HepG2 (cell line): ENCODE results near the gene KAZN. TPM values are rescaled to one million over a fixed set of nuclear protein-coding genes. Genes with fewer than 3 reads are reported as not detected.
A peak's percentile ranks its signal among the peaks of the same experiment; 100 is the strongest.

Experiments used
- ATF4 ChIP-seq, 2 experiments: fragments of 450-650 bp in 1 of 2; sonication (generic) in 1 of 2; formaldehyde crosslinking; IDR thresholded peaks; 2 replicates each; pipeline versions ENCODE4 v1.5.0 to v1.8.0; 2020 to 2022; ENCODE audit warnings: mild to moderate bottlenecking in 1 of 2, missing genetic modification reagents in 1 of 2
- BRF2 ChIP-seq: sonication (generic); formaldehyde crosslinking; IDR thresholded peaks from 2 replicates; pipeline ENCODE4 v1.8.1; 2022; ENCODE audit warnings: mild to moderate bottlenecking, missing genetic modification reagents
- CREM ChIP-seq, 2 experiments: sonication (generic) in 1 of 2; formaldehyde crosslinking in 1 of 2; IDR thresholded peaks; 2 replicates each; pipeline versions ENCODE4 v1.4.0 to v1.6.1; 2016 to 2020; ENCODE audit warnings: antibody characterized with exemption in 1 of 2, mild to moderate bottlenecking in 1 of 2, missing genetic modification reagents in 1 of 2
- EEA1 ChIP-seq: sonication (generic); formaldehyde crosslinking; IDR thresholded peaks from 2 replicates; pipeline ENCODE4 v1.5.1; 2020; ENCODE audit warnings: mild to moderate bottlenecking, missing genetic modification reagents, borderline replicate concordance
- HBP1 ChIP-seq: IDR thresholded peaks from 2 replicates; pipeline ENCODE4 v1.6.1; 2016; ENCODE audit warnings: low read depth, control low read depth
- HNF1B ChIP-seq: sonication (generic); formaldehyde crosslinking; IDR thresholded peaks from 2 replicates; pipeline ENCODE4 v1.5.1; 2020; ENCODE audit warnings: mild to moderate bottlenecking, moderate library complexity, missing genetic modification reagents
- HOXD1 ChIP-seq: sonication (generic); formaldehyde crosslinking; IDR thresholded peaks from 2 replicates; pipeline ENCODE4 v1.5.0; 2020; ENCODE audit warnings: missing genetic modification reagents
- MTA1 ChIP-seq: sonication (generic); formaldehyde crosslinking; IDR thresholded peaks from 2 replicates; pipeline ENCODE4 v1.4.0; 2020; ENCODE audit warnings: missing genetic modification reagents, mild to moderate bottlenecking, borderline replicate concordance
- MTF2 ChIP-seq: sonication (generic); formaldehyde crosslinking; IDR thresholded peaks from 2 replicates; pipeline ENCODE4 v1.5.0; 2020; ENCODE audit warnings: missing genetic modification reagents, borderline replicate concordance
- MXI1 ChIP-seq: IDR thresholded peaks from 3 replicates; pipeline ENCODE4 v1.6.1; 2012; ENCODE audit warnings: low read depth, low read length, inconsistent platforms, borderline replicate concordance
- MYNN ChIP-seq: sonication (generic); formaldehyde crosslinking; IDR thresholded peaks from 2 replicates; pipeline ENCODE4 v1.4.0; 2020; ENCODE audit warnings: mild to moderate bottlenecking, low read depth, missing genetic modification reagents
- NAIF1 ChIP-seq: sonication (generic); formaldehyde crosslinking; IDR thresholded peaks from 2 replicates; pipeline ENCODE4 v1.5.0; 2020; ENCODE audit warnings: mild to moderate bottlenecking, missing genetic modification reagents, borderline replicate concordance
- PHF8 ChIP-seq: sonication (generic); formaldehyde crosslinking; IDR thresholded peaks from 2 replicates; pipeline ENCODE4 v1.5.0; 2020; ENCODE audit warnings: missing genetic modification reagents
- RARA ChIP-seq: IDR thresholded peaks from 2 replicates; pipeline ENCODE4 v1.6.1; 2016; ENCODE audit warnings: missing genetic modification reagents, missing compliant biosample characterization
- SAP130 ChIP-seq: IDR thresholded peaks from 2 replicates; pipeline ENCODE4 v1.6.1; 2016; ENCODE audit warnings: low read depth
- SATB2 ChIP-seq: sonication (generic); formaldehyde crosslinking; IDR thresholded peaks from 2 replicates; pipeline ENCODE4 v1.5.0; 2020; ENCODE audit warnings: missing genetic modification reagents
- SIN3A ChIP-seq: IDR thresholded peaks from 2 replicates; pipeline ENCODE4 v1.6.1; 2011; ENCODE audit warnings: low read depth, mild to moderate bottlenecking, control low read depth, low read length, borderline replicate concordance
- SMAD9 ChIP-seq: sonication (generic); formaldehyde crosslinking; IDR thresholded peaks from 2 replicates; pipeline ENCODE4 v1.5.1; 2020; ENCODE audit warnings: mild to moderate bottlenecking, missing genetic modification reagents
- SNAPC2 ChIP-seq: sonication (generic); formaldehyde crosslinking; IDR thresholded peaks from 2 replicates; pipeline ENCODE4 v1.8.1; 2022; ENCODE audit warnings: mild to moderate bottlenecking, missing genetic modification reagents
- TCF7 ChIP-seq: sonication (generic); IDR thresholded peaks from 2 replicates; pipeline ENCODE4 v1.6.1; 2016; ENCODE audit warnings: antibody characterized with exemption, low read depth
- U2AF2 ChIP-seq: fragments of 200-400 bp; formaldehyde crosslinking; IDR thresholded peaks from 2 replicates; pipeline ENCODE4 v1.6.1; 2017; ENCODE audit warnings: low read depth, mild to moderate bottlenecking, low read length
- ZBTB7A ChIP-seq: sonication (generic); formaldehyde crosslinking; IDR thresholded peaks from 2 replicates; pipeline ENCODE4 v1.8.0; 2022; ENCODE audit warnings: mild to moderate bottlenecking, missing genetic modification reagents
- ZFP90 ChIP-seq: sonication (generic); formaldehyde crosslinking; IDR thresholded peaks from 2 replicates; pipeline ENCODE4 v1.8.0; 2022; ENCODE audit warnings: missing genetic modification reagents, mild to moderate bottlenecking, inconsistent platforms, borderline replicate concordance
- ZNF253 ChIP-seq: sonication (generic); formaldehyde crosslinking; IDR thresholded peaks from 2 replicates; pipeline ENCODE4 v1.8.0; 2022; ENCODE audit warnings: mild to moderate bottlenecking, missing genetic modification reagents, borderline replicate concordance
- ZNF3 ChIP-seq: IDR thresholded peaks from 2 replicates; pipeline ENCODE4 v1.7.0; 2017; ENCODE audit warnings: inconsistent platforms
- ZNF33B ChIP-seq: sonication (generic); formaldehyde crosslinking; IDR thresholded peaks from 2 replicates; pipeline ENCODE4 v1.5.1; 2020; ENCODE audit warnings: mild to moderate bottlenecking, missing genetic modification reagents
- ZNF543 ChIP-seq: sonication (generic); formaldehyde crosslinking; IDR thresholded peaks from 2 replicates; pipeline ENCODE4 v1.4.0; 2020; ENCODE audit warnings: mild to moderate bottlenecking, missing genetic modification reagents
- ZNF75D ChIP-seq: sonication (generic); formaldehyde crosslinking; IDR thresholded peaks from 2 replicates; pipeline ENCODE4 v1.8.1; 2023; ENCODE audit warnings: missing genetic modification reagents, mild to moderate bottlenecking, borderline replicate concordance
- polyA plus RNA-seq, 8 experiments: library from polyadenylated mRNA; depleted of rRNA in 3 of 8; stranded (reverse) in 7 of 8; unstranded in 1 of 8; fragments of >200 nt; fragmentation: Illumina TruSeq in 4 of 8; extraction: Trizol in 4 of 8; gene quantifications; 2 replicates each; pipeline versions ENCODE4 v1.2.1 to v1.2.3, GENCODE V29; 2011 to 2016; ENCODE audit warnings: low read depth in 4 of 8, missing spikeins in 1 of 8, mixed read lengths in 1 of 8; ENCODE audit not compliant: insufficient read depth in 1 of 8
- total RNA-seq, 5 experiments: library from RNA; depleted of rRNA; stranded (reverse); fragments of >200 nt; fragmentation: Illumina TruSeq; extraction: Trizol; gene quantifications; 2 replicates each; pipeline ENCODE4 v1.2.3, GENCODE V29; 2016; ENCODE audit warnings: low read depth in 1 of 5

The KAZN gene
- total and polyA plus RNA-seq, 2 of the 13 experiments (the other 11 are each of a cell fraction or from before 2014, with no cell fraction given), result 10.4 to 13.5 TPM

- TF ChIP-seq CREM (IDR thresholded peaks at IDR 0.05), result peak; percentile 66; the same call in 1 of the 2 replicates
- no peak for TF ChIP-seq CREM (CRISPR knock-in tag; IDR thresholded peaks at IDR 0.05)
- no peak for TF ChIP-seq ZNF75D
- peak; percentile 47; the same call in 1 of the 2 replicates for TF ChIP-seq SIN3A
- TF ChIP-seq ZFP90 (CRISPR knock-in tag), result no peak
- no peak for TF ChIP-seq SMAD9 (CRISPR knock-in tag)
- TF ChIP-seq HOXD1 (CRISPR knock-in tag), result no peak
- no peak for TF ChIP-seq ATF4 (CRISPR knock-in tag; IDR thresholded peaks at IDR 0.05)
- TF ChIP-seq RARA, result peak; percentile 75
- no peak for TF ChIP-seq MYNN (CRISPR knock-in tag)
- no peak for TF ChIP-seq U2AF2
- no peak for TF ChIP-seq HBP1 (CRISPR knock-in tag)
- TF ChIP-seq BRF2 (CRISPR knock-in tag), result no peak
- TF ChIP-seq HNF1B (CRISPR knock-in tag), result peak; percentile 38; the same call in 1 of the 2 replicates
- no peak for TF ChIP-seq PHF8 (CRISPR knock-in tag)
- no peak for TF ChIP-seq NAIF1 (CRISPR knock-in tag)
- no peak for TF ChIP-seq ZNF33B (CRISPR knock-in tag)
- peak; percentile 64 for TF ChIP-seq TCF7
- 0 out of 2 replicates have a peak, but pooled peaks have one; percentile 6 for TF ChIP-seq ZNF543
- TF ChIP-seq MTF2, result 0 out of 2 replicates have a peak, but pooled peaks have one; percentile 48
- TF ChIP-seq MTA1 (CRISPR knock-in tag), result 0 out of 2 replicates have a peak, but pooled peaks have one; percentile 40
- TF ChIP-seq ZNF253 (CRISPR knock-in tag), result no peak
- TF ChIP-seq ZNF3, result no peak
- TF ChIP-seq ZBTB7A (CRISPR knock-in tag), result 0 out of 2 replicates have a peak, but pooled peaks have one; percentile 26
- peak; percentile 92 for TF ChIP-seq SAP130
- TF ChIP-seq EEA1, result no peak
- no peak; the same call in 1 of the 2 replicates for TF ChIP-seq SNAPC2 (CRISPR knock-in tag)
- no peak for TF ChIP-seq MXI1
- no peak for TF ChIP-seq SATB2 (CRISPR knock-in tag)
Measured at GRCh38 chr1:15151377-15151806, 552.9 kb downstream of the KAZN start (continued).
